ENCODE data around the gene FOXP4.

FOXP4 gene

GRCh38 chr6:41524634-41525011 is 21.6 kb upstream of the FOXP4 start:
- TF ChIP-seq POLR2A (IDR thresholded peaks at IDR 0.05; ENCODE audit: low read depth, low read length): no peak
- TF ChIP-seq TAF1 (IDR thresholded peaks at IDR 0.05; ENCODE audit: borderline replicate concordance, low read depth, low read length): no peak
- TF ChIP-seq POLR2AphosphoS5 (IDR thresholded peaks at IDR 0.05; ENCODE audit: low read depth, low read length): no peak
- no peak for DNase-seq (ENCODE audit: insufficient read length)
- no peak for FAIRE-seq

- no peak for TF ChIP-seq POLR2A (IDR thresholded peaks at IDR 0.05; ENCODE audit: low read depth, low read length)
- TF ChIP-seq TAF1 (IDR thresholded peaks at IDR 0.05; ENCODE audit: borderline replicate concordance, low read depth, low read length): no peak
- no peak for TF ChIP-seq POLR2AphosphoS5 (IDR thresholded peaks at IDR 0.05; ENCODE audit: low read depth, low read length)
- DNase-seq (ENCODE audit: insufficient read length) (no peak), FAIRE-seq (no peak)
Measured at GRCh38 chr6:41527721-41528408, 18.3 kb upstream of the FOXP4 start.

GRCh38 chr6:41528409-41528963 is 17.7 kb upstream of the FOXP4 start:
- FAIRE-seq (no peak), DNase-seq (ENCODE audit: insufficient read length) (no peak)
- TF ChIP-seq TAF1 (IDR thresholded peaks at IDR 0.05; ENCODE audit: borderline replicate concordance, low read depth, low read length) (no peak), POLR2A (IDR thresholded peaks at IDR 0.05; ENCODE audit: low read depth, low read length) (no peak), POLR2AphosphoS5 (IDR thresholded peaks at IDR 0.05; ENCODE audit: low read depth, low read length) (no peak)

GRCh38 chr6:41529049-41529448 is 17.1 kb upstream of the FOXP4 start:
- TF ChIP-seq POLR2AphosphoS5 (IDR thresholded peaks at IDR 0.05; ENCODE audit: low read depth, low read length) (no peak), TAF1 (IDR thresholded peaks at IDR 0.05; ENCODE audit: borderline replicate concordance, low read depth, low read length) (no peak), POLR2A (IDR thresholded peaks at IDR 0.05; ENCODE audit: low read depth, low read length) (no peak)
- DNase-seq (ENCODE audit: insufficient read length): no peak
- FAIRE-seq: no peak

- FAIRE-seq (no peak), DNase-seq (ENCODE audit: insufficient read length) (no peak)
- no peak for TF ChIP-seq POLR2AphosphoS5 (IDR thresholded peaks at IDR 0.05; ENCODE audit: low read depth, low read length)
- no peak for TF ChIP-seq POLR2A (IDR thresholded peaks at IDR 0.05; ENCODE audit: low read depth, low read length)
- no peak for TF ChIP-seq TAF1 (IDR thresholded peaks at IDR 0.05; ENCODE audit: borderline replicate concordance, low read depth, low read length)
Measured at GRCh38 chr6:41529970-41530369, 16.2 kb upstream of the FOXP4 start.

GRCh38 chr6:41530476-41530875 is 15.7 kb upstream of the FOXP4 start:
- TF ChIP-seq POLR2A (IDR thresholded peaks at IDR 0.05; ENCODE audit: low read depth, low read length) (no peak), POLR2AphosphoS5 (IDR thresholded peaks at IDR 0.05; ENCODE audit: low read depth, low read length) (no peak), TAF1 (IDR thresholded peaks at IDR 0.05; ENCODE audit: borderline replicate concordance, low read depth, low read length) (no peak)
- no peak for DNase-seq (ENCODE audit: insufficient read length)
- no peak for FAIRE-seq

GRCh38 chr6:41531016-41531415 is 15.2 kb upstream of the FOXP4 start:
- FAIRE-seq (peak; percentile 51), DNase-seq (ENCODE audit: insufficient read length) (no peak)
- no peak for TF ChIP-seq POLR2A (IDR thresholded peaks at IDR 0.05; ENCODE audit: low read depth, low read length)
- no peak for TF ChIP-seq TAF1 (IDR thresholded peaks at IDR 0.05; ENCODE audit: borderline replicate concordance, low read depth, low read length)
- TF ChIP-seq POLR2AphosphoS5 (IDR thresholded peaks at IDR 0.05; ENCODE audit: low read depth, low read length): no peak

- TF ChIP-seq TAF1 (IDR thresholded peaks at IDR 0.05; ENCODE audit: borderline replicate concordance, low read depth, low read length) (no peak), POLR2AphosphoS5 (IDR thresholded peaks at IDR 0.05; ENCODE audit: low read depth, low read length) (peak; percentile 61; the same call in 1 of the 2 replicates), POLR2A (IDR thresholded peaks at IDR 0.05; ENCODE audit: low read depth, low read length) (peak; percentile 63; the same call in 1 of the 2 replicates)
- FAIRE-seq: peak; percentile 95
Measured at GRCh38 chr6:41531591-41532582, 14.3 kb upstream of the FOXP4 start.

GRCh38 chr6:41535766-41536165 is 10.4 kb upstream of the FOXP4 start:
- no peak for DNase-seq (ENCODE audit: insufficient read length)
- FAIRE-seq: no peak
- no peak for TF ChIP-seq TAF1 (IDR thresholded peaks at IDR 0.05; ENCODE audit: borderline replicate concordance, low read depth, low read length)
- TF ChIP-seq POLR2AphosphoS5 (IDR thresholded peaks at IDR 0.05; ENCODE audit: low read depth, low read length): no peak
- no peak for TF ChIP-seq POLR2A (IDR thresholded peaks at IDR 0.05; ENCODE audit: low read depth, low read length)

More at GRCh38 chr6:41531591-41532582, 14.3 kb upstream of the FOXP4 start:
- peak; percentile 74 for DNase-seq (ENCODE audit: insufficient read length)

- DNase-seq (ENCODE audit: insufficient read length) (no peak), FAIRE-seq (no peak)
- TF ChIP-seq TAF1 (IDR thresholded peaks at IDR 0.05; ENCODE audit: borderline replicate concordance, low read depth, low read length): no peak
- no peak for TF ChIP-seq POLR2A (IDR thresholded peaks at IDR 0.05; ENCODE audit: low read depth, low read length)
- TF ChIP-seq POLR2AphosphoS5 (IDR thresholded peaks at IDR 0.05; ENCODE audit: low read depth, low read length): no peak
Measured at GRCh38 chr6:41536795-41537758, 9.1 kb upstream of the FOXP4 start.
